Stimulated activated naive CD8-positive, alpha-beta T cell treated with anti-CD3 and anti-CD28 coated beads, Interleukin-15, Interleukin-2, amounts not matched to agents 100 U/mL and 50 U/mL, for 24 hours (primary cell): ENCODE data around the gene ACADVL.
A peak's percentile ranks its signal among the peaks of the same experiment; 100 is the strongest.

ENCODE experiments used
- ATAC-seq: fragments of 150-1000 bp; cut with Tn5 transposase; one replicate; pipeline ENCODE4 v1.10.0; 2021
- DNase-seq: peaks from one replicate; pipeline ENCODE4 v3.0.0; 2021

ACADVL gene

GRCh38 chr17:7252176-7253043 lies 32.7 kb downstream of the ACADVL start, which contains the start of gene ELP5:
Gene ELP5, plus strand, starts transcription at chr17:7252215. Its CDS starts 336 bp downstream, at chr17:7252551.
- peak; percentile 99 for DNase-seq
- ATAC-seq, result peak; percentile 73

- no peak for ATAC-seq
- no peak for DNase-seq
Observed at GRCh38 chr17:7253082-7253481, 33.3 kb downstream of the ACADVL start.

- no peak for ATAC-seq
- DNase-seq, result no peak
Observed at GRCh38 chr17:7254511-7254910, 34.8 kb downstream of the ACADVL start.

- DNase-seq (no peak), ATAC-seq (no peak)
Observed at GRCh38 chr17:7256766-7257456, 37.2 kb downstream of the ACADVL start.

- ATAC-seq (peak; percentile 10), DNase-seq (peak; percentile 27)
Observed at GRCh38 chr17:7258731-7259554, 39.2 kb downstream of the ACADVL start.

GRCh38 chr17:7259555-7259889 lies 39.8 kb downstream of the ACADVL start:
- DNase-seq (no peak), ATAC-seq (no peak)

- ATAC-seq (no peak), DNase-seq (no peak)
Observed at GRCh38 chr17:7260151-7260550, 40.4 kb downstream of the ACADVL start.

GRCh38 chr17:7260651-7261378 lies 41.1 kb downstream of the ACADVL start:
- ATAC-seq, result peak; percentile 11
- peak; percentile 59 for DNase-seq

GRCh38 chr17:7261379-7262191 lies 41.8 kb downstream of the ACADVL start:
- peak; percentile 20 for ATAC-seq
- DNase-seq, result peak; percentile 38

GRCh38 chr17:7262192-7262934 lies 42.6 kb downstream of the ACADVL start, which contains the start of gene CLDN7:
Gene CLDN7, minus strand, starts transcription at chr17:7262478. Its CDS starts 435 bp downstream, at chr17:7262043.
- ATAC-seq (no peak), DNase-seq (no peak)

GRCh38 chr17:7262935-7263800 lies 43.4 kb downstream of the ACADVL start:
- DNase-seq, result peak; percentile 45
- ATAC-seq, result no peak

GRCh38 chr17:7263801-7264078 lies 44.0 kb downstream of the ACADVL start:
- ATAC-seq (no peak), DNase-seq (no peak)

GRCh38 chr17:7266784-7267183 lies 47.0 kb downstream of the ACADVL start:
- DNase-seq (no peak), ATAC-seq (no peak)
